Esophagus (tissue), 2 donors: ENCODE data around the gene TTK. TPM values are rescaled to one million over a fixed set of nuclear protein-coding genes. Genes with fewer than 3 reads are reported as not detected.

Experiments
- H3K27ac ChIP-seq, 2 donors: one replicate each; pipeline ENCODE4 v1.5.1; 2013; ENCODE audit warnings: low read depth in 2 of 2, mild to moderate bottlenecking in 2 of 2, inconsistent platforms in 1 of 2, low read length in 1 of 2, moderate library complexity in 1 of 2
- H3K27me3 ChIP-seq, 2 donors: one replicate each; pipeline ENCODE4 v1.6.1; 2013; ENCODE audit warnings: low read length in 2 of 2, control low read depth in 1 of 2, mild to moderate bottlenecking in 1 of 2; ENCODE audit not compliant: insufficient read depth in 2 of 2, control insufficient read depth in 1 of 2
- H3K36me3 ChIP-seq, 2 donors: one replicate each; pipeline ENCODE4 v1.6.1; 2013; ENCODE audit warnings: low read length in 1 of 2; ENCODE audit not compliant: control insufficient read depth in 2 of 2, insufficient read depth in 2 of 2
- H3K4me1 ChIP-seq, 2 donors: one replicate each; pipeline ENCODE4 v1.6.1; 2013; ENCODE audit warnings: low read length in 1 of 2; ENCODE audit not compliant: control insufficient read depth in 2 of 2, insufficient read depth in 2 of 2
- H3K4me3 ChIP-seq, 2 donors: one replicate each; pipeline ENCODE4 v1.5.1; 2013; ENCODE audit warnings: low read length in 2 of 2, mild to moderate bottlenecking in 2 of 2, low read depth in 1 of 2, moderate library complexity in 1 of 2
- H3K9me3 ChIP-seq, 2 donors: one replicate each; pipeline ENCODE4 v1.6.1; 2013; ENCODE audit warnings: mild to moderate bottlenecking in 2 of 2, low read depth in 1 of 2, low read length in 1 of 2, moderate library complexity in 1 of 2; ENCODE audit not compliant: control insufficient read depth in 2 of 2, insufficient read depth in 1 of 2
- WGBS, 2 donors: extraction: QIAGEN DNeasy Blood & Tissue Kit; methylation state at CpG; one replicate each; pipeline ENCODE4 v1.1.7; 2013; 5-methylcytosine and 5-hydroxymethylcytosine counted together
- polyA plus RNA-seq, 2 donors: library from polyadenylated mRNA; stranded (reverse); fragments of 200-250 nt; gene quantifications; one replicate each; pipeline ENCODE4 v1.2.3, GENCODE V29; 2013
- donor health status: healthy with polysubstance abuse.
- donor health status: Bipolar disorder and iron deficiency.

The TTK gene
- 1 to 10 TPM; 3.6 to 5.6 TPM for polyA plus RNA-seq

- no peaks in the 10 kb centered on the region for H3K27me3 ChIP-seq
- H3K4me1 ChIP-seq, result peaks cover 0 to 2% of the 10 kb centered on the region in 2 donors
- peak within 1 kb of the TSS; percentile 67 to 80 for H3K4me3 ChIP-seq
- peak within 1 kb of the TSS; percentile 93 to 98 for H3K27ac ChIP-seq
- H3K36me3 ChIP-seq, result no peaks in the 10 kb centered on the region
- no peaks in the 10 kb centered on the region for H3K9me3 ChIP-seq
- WGBS, 2 donors, result 1% methylated on average over 56 of the region's 56 CpGs
These were observed at the start of gene TTK for GRCh38 chr6:80004173-80005072. Gene TTK, plus strand, starts transcription at chr6:80004649. Its CDS starts 1,195 bp downstream, at chr6:80005844.

- Histone ChIP-seq H3K27ac (no peak overlapping the region), H3K9me3 (peaks cover 0 to 2% of the 10 kb centered on the region in 2 donors), H3K4me1 (no peaks in the 10 kb centered on the region), H3K36me3 (no peaks in the 10 kb centered on the region), H3K27me3 (no peaks in the 10 kb centered on the region), H3K4me3 (no peak overlapping the region)
These were observed 49.6 kb upstream of the TTK start for GRCh38 chr6:79954849-79955248.

GRCh38 chr6:79964607-79965081 is 39.8 kb upstream of the TTK start:
- Histone ChIP-seq H3K9me3 (peaks cover 0 to 4% of the 10 kb centered on the region in 2 donors), H3K4me3 (no peak overlapping the region), H3K27me3 (no peaks in the 10 kb centered on the region), H3K27ac (no peak overlapping the region), H3K36me3 (no peaks in the 10 kb centered on the region), H3K4me1 (no peaks in the 10 kb centered on the region)
- 75 to 85% methylated on average over 3 of the region's 3 CpGs for WGBS, 2 donors

- H3K27ac ChIP-seq, result no peak overlapping the region
- H3K9me3 ChIP-seq, result peaks cover 0 to 4% of the 10 kb centered on the region in 2 donors
These were observed 37.3 kb upstream of the TTK start for GRCh38 chr6:79967178-79967577.

GRCh38 chr6:79969784-79970183 is 34.7 kb upstream of the TTK start:
- Histone ChIP-seq H3K4me3 (no peak overlapping the region), H3K27ac (no peak overlapping the region), H3K9me3 (peaks cover 0 to 4% of the 10 kb centered on the region in 2 donors), H3K27me3 (no peaks in the 10 kb centered on the region), H3K4me1 (no peaks in the 10 kb centered on the region), H3K36me3 (no peaks in the 10 kb centered on the region)
- WGBS, 2 donors, result 87 to 89% methylated on average over 5 of the region's 5 CpGs

More at GRCh38 chr6:79967178-79967577, 37.3 kb upstream of the TTK start:
- no peak overlapping the region for H3K4me3 ChIP-seq
- H3K36me3 ChIP-seq, result no peaks in the 10 kb centered on the region
- H3K27me3 ChIP-seq, result no peaks in the 10 kb centered on the region
- H3K4me1 ChIP-seq, result no peaks in the 10 kb centered on the region

GRCh38 chr6:79971193-79971592 is 33.3 kb upstream of the TTK start:
- Histone ChIP-seq H3K4me3 (no peak overlapping the region), H3K27me3 (no peaks in the 10 kb centered on the region), H3K4me1 (no peaks in the 10 kb centered on the region), H3K36me3 (no peaks in the 10 kb centered on the region), H3K27ac (no peak overlapping the region), H3K9me3 (no peaks in the 10 kb centered on the region)

GRCh38 chr6:79981652-79982051 is 22.8 kb upstream of the TTK start:
- no peak overlapping the region for H3K27ac ChIP-seq
- no peaks in the 10 kb centered on the region for H3K9me3 ChIP-seq
- no peaks in the 10 kb centered on the region for H3K4me1 ChIP-seq
- 61 to 83% methylated on average over 4 of the region's 4 CpGs for WGBS, 2 donors
- no peak overlapping the region for H3K4me3 ChIP-seq
- no peaks in the 10 kb centered on the region for H3K36me3 ChIP-seq
- H3K27me3 ChIP-seq, result no peaks in the 10 kb centered on the region

- H3K27ac ChIP-seq, result peak overlapping the region; percentile 72 to 82
These were observed 20.2 kb upstream of the TTK start for GRCh38 chr6:79984261-79984660.

GRCh38 chr6:79985128-79985527 is 19.3 kb upstream of the TTK start:
- Histone ChIP-seq H3K27me3 (no peaks in the 10 kb centered on the region), H3K36me3 (no peaks in the 10 kb centered on the region), H3K9me3 (no peaks in the 10 kb centered on the region), H3K4me1 (no peaks in the 10 kb centered on the region), H3K4me3 (no peak overlapping the region), H3K27ac (peak overlapping the region; percentile 33 to 82)

More at GRCh38 chr6:79984261-79984660, 20.2 kb upstream of the TTK start:
- Histone ChIP-seq H3K27me3 (no peaks in the 10 kb centered on the region), H3K9me3 (no peaks in the 10 kb centered on the region), H3K4me3 (no peak overlapping the region), H3K36me3 (no peaks in the 10 kb centered on the region), H3K4me1 (no peaks in the 10 kb centered on the region)
- WGBS, 2 donors, result 25 to 44% methylated on average over 2 of the region's 2 CpGs

GRCh38 chr6:79989641-79990040 is 14.8 kb upstream of the TTK start:
- Histone ChIP-seq H3K4me1 (no peaks in the 10 kb centered on the region), H3K9me3 (no peaks in the 10 kb centered on the region), H3K36me3 (no peaks in the 10 kb centered on the region), H3K27me3 (no peaks in the 10 kb centered on the region), H3K27ac (no peak overlapping the region), H3K4me3 (no peak overlapping the region)
- WGBS, 2 donors, result 91 to 94% methylated on average over 1 of the region's 1 CpG
